Mesodermal cell (in vitro differentiated cells): Measurements from ENCODE around the gene KCNH1.

ENCODE experiments used
- H3K27ac ChIP-seq: 2 replicates; pipeline ENCODE4 v1.7.0; 2013; ENCODE audit warnings: mild to moderate bottlenecking, low read depth, low read length, moderate library complexity; ENCODE audit not compliant: severe bottlenecking
- H3K36me3 ChIP-seq: 2 replicates; pipeline ENCODE4 v1.7.1; 2013; ENCODE audit warnings: mild to moderate bottlenecking, low read length, moderate library complexity; ENCODE audit not compliant: control insufficient read depth, insufficient read depth
- H3K4me1 ChIP-seq: one replicate; pipeline ENCODE4 v1.7.1; 2013; ENCODE audit warnings: mild to moderate bottlenecking, low read length; ENCODE audit not compliant: insufficient read depth, control insufficient read depth, poor library complexity, severe bottlenecking
- H3K4me3 ChIP-seq: 2 replicates; pipeline ENCODE4 v1.7.0; 2013; ENCODE audit warnings: low read length, control low read depth, mild to moderate bottlenecking; ENCODE audit not compliant: insufficient read depth, poor library complexity, severe bottlenecking; ENCODE audit errors: extremely low read depth
- H3K9me3 ChIP-seq: 2 replicates; pipeline ENCODE4 v1.7.1; 2013; ENCODE audit warnings: mild to moderate bottlenecking, low read length, moderate library complexity; ENCODE audit not compliant: control insufficient read depth
- WGBS, 2 experiments: methylation state at CpG; one replicate each; pipeline ENCODE4 v1.1.5; 2013; ENCODE audit warnings: missing lambda C conversion rate in 2 of 2; ENCODE audit not compliant: insufficient coverage in 2 of 2; 5-methylcytosine and 5-hydroxymethylcytosine counted together

Gene KCNH1

GRCh38 chr1:210920258-210920657 is 213.7 kb downstream of the KCNH1 start:
- H3K4me3 ChIP-seq, result no peak overlapping the region
- no peak overlapping the region for H3K27ac ChIP-seq
- H3K9me3 ChIP-seq, result no peaks in the 10 kb centered on the region
- H3K4me1 ChIP-seq, result no peaks in the 10 kb centered on the region
- no peaks in the 10 kb centered on the region for H3K36me3 ChIP-seq

- Histone ChIP-seq H3K36me3 (no peaks in the 10 kb centered on the region), H3K27ac (no peak overlapping the region), H3K9me3 (no peaks in the 10 kb centered on the region), H3K4me3 (no peak overlapping the region), H3K4me1 (no peaks in the 10 kb centered on the region)
- WGBS, 2 experiments, result no CpG with 5 or more reads among the region's 1 CpG
These were observed 215.1 kb downstream of the KCNH1 start for GRCh38 chr1:210918893-210919292.

GRCh38 chr1:210917560-210918169 is 216.3 kb downstream of the KCNH1 start:
- WGBS, 2 experiments, result 63 to 83% methylated on average over 1 of the region's 4 CpGs
- Histone ChIP-seq H3K9me3 (no peaks in the 10 kb centered on the region), H3K36me3 (no peaks in the 10 kb centered on the region), H3K4me1 (no peaks in the 10 kb centered on the region), H3K27ac (no peak overlapping the region), H3K4me3 (no peak overlapping the region)

- H3K36me3 ChIP-seq, result no peaks in the 10 kb centered on the region
- no peak overlapping the region for H3K4me3 ChIP-seq
- no peak overlapping the region for H3K27ac ChIP-seq
- H3K9me3 ChIP-seq, result no peaks in the 10 kb centered on the region
- no peaks in the 10 kb centered on the region for H3K4me1 ChIP-seq
- 75 to 80% methylated on average over 1 of the region's 4 CpGs for WGBS, 2 experiments
These were observed 217.4 kb downstream of the KCNH1 start for GRCh38 chr1:210916548-210916947.

GRCh38 chr1:210915890-210916507 is 217.9 kb downstream of the KCNH1 start:
- 88 to 99% methylated on average over 4 to 6 of the region's 6 CpGs for WGBS, 2 experiments
- H3K4me1 ChIP-seq, result no peaks in the 10 kb centered on the region
- no peak overlapping the region for H3K27ac ChIP-seq
- no peaks in the 10 kb centered on the region for H3K9me3 ChIP-seq
- no peak overlapping the region for H3K4me3 ChIP-seq
- H3K36me3 ChIP-seq, result no peaks in the 10 kb centered on the region

- 90 to 100% methylated on average over 2 of the region's 2 CpGs for WGBS, 2 experiments
- no peaks in the 10 kb centered on the region for H3K36me3 ChIP-seq
- H3K9me3 ChIP-seq, result no peaks in the 10 kb centered on the region
These were observed 221.2 kb downstream of the KCNH1 start for GRCh38 chr1:210912752-210913151.

GRCh38 chr1:210910020-210910575 is 223.8 kb downstream of the KCNH1 start:
- 82 to 94% methylated on average over 2 of the region's 2 CpGs for WGBS, 2 experiments
- H3K9me3 ChIP-seq, result no peaks in the 10 kb centered on the region
- H3K36me3 ChIP-seq, result no peaks in the 10 kb centered on the region
- no peak overlapping the region for H3K27ac ChIP-seq
- H3K4me1 ChIP-seq, result no peaks in the 10 kb centered on the region
- H3K4me3 ChIP-seq, result no peak overlapping the region

More at GRCh38 chr1:210912752-210913151, 221.2 kb downstream of the KCNH1 start:
- Histone ChIP-seq H3K4me3 (no peak overlapping the region), H3K4me1 (no peaks in the 10 kb centered on the region), H3K27ac (no peak overlapping the region)

GRCh38 chr1:210908791-210909190 is 225.2 kb downstream of the KCNH1 start:
- no peak overlapping the region for H3K27ac ChIP-seq
- H3K9me3 ChIP-seq, result no peaks in the 10 kb centered on the region
- 71 to 100% methylated on average over 1 to 3 of the region's 3 CpGs for WGBS, 2 experiments
- no peak overlapping the region for H3K4me3 ChIP-seq
- H3K36me3 ChIP-seq, result no peaks in the 10 kb centered on the region
- H3K4me1 ChIP-seq, result no peaks in the 10 kb centered on the region

GRCh38 chr1:210908257-210908656 is 225.7 kb downstream of the KCNH1 start:
- Histone ChIP-seq H3K36me3 (no peaks in the 10 kb centered on the region), H3K9me3 (no peaks in the 10 kb centered on the region), H3K27ac (no peak overlapping the region), H3K4me3 (no peak overlapping the region), H3K4me1 (no peaks in the 10 kb centered on the region)
- WGBS, 2 experiments, result 75% methylated on average over 3 to 4 of the region's 5 CpGs

GRCh38 chr1:210907251-210907805 is 226.6 kb downstream of the KCNH1 start:
- WGBS, 2 experiments, result 100% methylated on average over 1 of the region's 1 CpG
- Histone ChIP-seq H3K4me3 (no peak overlapping the region), H3K36me3 (no peaks in the 10 kb centered on the region), H3K27ac (no peak overlapping the region), H3K4me1 (no peaks in the 10 kb centered on the region), H3K9me3 (no peaks in the 10 kb centered on the region)

- WGBS, 2 experiments, result 74 to 78% methylated on average over 4 to 6 of the region's 7 CpGs
- no peaks in the 10 kb centered on the region for H3K4me1 ChIP-seq
- no peaks in the 10 kb centered on the region for H3K9me3 ChIP-seq
- no peak overlapping the region for H3K27ac ChIP-seq
- no peaks in the 10 kb centered on the region for H3K36me3 ChIP-seq
- H3K4me3 ChIP-seq, result no peak overlapping the region
These were observed 227.9 kb downstream of the KCNH1 start for GRCh38 chr1:210905944-210906453.
